Measurements from ENCODE around the gene ANKDD1A. TPM values are rescaled to one million over a fixed set of nuclear protein-coding genes. Genes with fewer than 3 reads are reported as not detected.

Gene ANKDD1A
- total RNA-seq, 1 donor from 2014 or later: 3.8 TPM

DNA sequence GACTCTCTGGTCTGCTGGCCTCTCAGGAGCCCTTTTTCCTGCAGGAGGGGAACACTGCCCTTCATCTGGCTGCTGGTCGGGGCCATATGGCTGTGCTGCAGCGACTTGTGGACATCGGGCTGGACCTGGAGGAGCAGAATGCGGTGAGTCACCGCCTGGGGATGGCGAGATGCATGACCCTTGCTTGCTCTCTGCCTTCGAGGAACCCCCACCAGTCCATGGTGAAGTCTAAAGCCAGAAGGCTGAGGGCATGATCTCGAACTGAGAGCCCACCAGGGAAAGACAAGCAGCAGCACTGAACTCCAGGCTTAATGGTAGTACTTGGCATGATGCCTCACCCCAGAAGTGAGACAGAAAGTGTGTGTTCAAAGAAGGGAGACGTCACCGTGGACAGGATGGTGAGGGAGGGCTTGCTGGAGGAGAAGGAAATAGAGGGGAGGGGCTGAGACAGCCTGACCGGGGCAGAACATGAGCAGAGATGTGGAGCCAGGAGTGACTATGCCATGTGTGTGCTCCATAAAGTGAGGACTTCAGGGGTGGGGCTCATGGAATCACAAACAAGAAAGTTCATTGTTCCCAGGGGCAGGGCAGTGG lies 19.2 kb downstream of the ANKDD1A start:
- DNase-seq (ENCODE audit: low spot score): no peak
- TF ChIP-seq, protein P1, sequence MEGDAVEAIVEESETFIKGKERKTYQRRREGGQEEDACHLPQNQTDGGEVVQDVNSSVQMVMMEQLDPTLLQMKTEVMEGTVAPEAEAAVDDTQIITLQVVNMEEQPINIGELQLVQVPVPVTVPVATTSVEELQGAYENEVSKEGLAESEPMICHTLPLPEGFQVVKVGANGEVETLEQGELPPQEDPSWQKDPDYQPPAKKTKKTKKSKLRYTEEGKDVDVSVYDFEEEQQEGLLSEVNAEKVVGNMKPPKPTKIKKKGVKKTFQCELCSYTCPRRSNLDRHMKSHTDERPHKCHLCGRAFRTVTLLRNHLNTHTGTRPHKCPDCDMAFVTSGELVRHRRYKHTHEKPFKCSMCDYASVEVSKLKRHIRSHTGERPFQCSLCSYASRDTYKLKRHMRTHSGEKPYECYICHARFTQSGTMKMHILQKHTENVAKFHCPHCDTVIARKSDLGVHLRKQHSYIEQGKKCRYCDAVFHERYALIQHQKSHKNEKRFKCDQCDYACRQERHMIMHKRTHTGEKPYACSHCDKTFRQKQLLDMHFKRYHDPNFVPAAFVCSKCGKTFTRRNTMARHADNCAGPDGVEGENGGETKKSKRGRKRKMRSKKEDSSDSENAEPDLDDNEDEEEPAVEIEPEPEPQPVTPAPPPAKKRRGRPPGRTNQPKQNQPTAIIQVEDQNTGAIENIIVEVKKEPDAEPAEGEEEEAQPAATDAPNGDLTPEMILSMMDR (IDR thresholded peaks at IDR 0.05): no peak

DNA sequence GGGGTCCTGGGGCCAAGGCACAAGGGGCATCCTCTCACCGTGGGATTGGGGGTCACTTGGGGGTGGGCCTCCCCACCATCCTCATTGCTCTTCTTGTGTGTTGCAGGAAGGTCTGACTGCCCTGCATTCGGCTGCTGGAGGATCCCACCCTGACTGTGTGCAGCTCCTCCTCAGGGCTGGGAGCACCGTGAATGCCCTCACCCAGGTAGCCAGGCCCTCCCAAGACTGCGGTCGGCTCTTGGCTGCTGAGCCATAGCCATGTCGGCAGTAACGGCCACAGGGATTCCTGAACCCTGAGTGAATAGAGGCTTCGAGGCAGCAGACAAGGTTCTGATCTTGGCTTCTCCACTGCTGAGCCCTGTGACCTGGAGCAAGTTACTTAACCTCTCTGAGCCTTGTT lies 19.7 kb downstream of the ANKDD1A start:
- Mint-ChIP-seq H3K4me3 (ENCODE audit: unreplicated experiment) (no peak overlapping the region), H3K9me3 (ENCODE audit: low read depth) (no peaks in the 10 kb centered on the region), H3K27me3 (ENCODE audit: low read depth) (no peaks in the 10 kb centered on the region), H3K27ac (ENCODE audit: unreplicated experiment) (no peak overlapping the region), H3K36me3 (ENCODE audit: low read depth) (peaks cover 3% of the 10 kb centered on the region), H3K4me1 (ENCODE audit: low read depth) (peaks cover 12% of the 10 kb centered on the region)
- TF ChIP-seq, protein P1 (IDR thresholded peaks at IDR 0.05): no peak
- no peak for DNase-seq (ENCODE audit: low spot score)

More for the DNA sequence above, 19.2 kb downstream of the ANKDD1A start:
- no peak overlapping the region for H3K27ac Mint-ChIP-seq (ENCODE audit: unreplicated experiment)
- no peaks in the 10 kb centered on the region for H3K9me3 Mint-ChIP-seq (ENCODE audit: low read depth)
- H3K4me1 Mint-ChIP-seq (ENCODE audit: low read depth): peaks cover 12% of the 10 kb centered on the region
- no peaks in the 10 kb centered on the region for H3K27me3 Mint-ChIP-seq (ENCODE audit: low read depth)
- no peak overlapping the region for H3K4me3 Mint-ChIP-seq (ENCODE audit: unreplicated experiment)
- peaks cover 3% of the 10 kb centered on the region for H3K36me3 Mint-ChIP-seq (ENCODE audit: low read depth)

DNA sequence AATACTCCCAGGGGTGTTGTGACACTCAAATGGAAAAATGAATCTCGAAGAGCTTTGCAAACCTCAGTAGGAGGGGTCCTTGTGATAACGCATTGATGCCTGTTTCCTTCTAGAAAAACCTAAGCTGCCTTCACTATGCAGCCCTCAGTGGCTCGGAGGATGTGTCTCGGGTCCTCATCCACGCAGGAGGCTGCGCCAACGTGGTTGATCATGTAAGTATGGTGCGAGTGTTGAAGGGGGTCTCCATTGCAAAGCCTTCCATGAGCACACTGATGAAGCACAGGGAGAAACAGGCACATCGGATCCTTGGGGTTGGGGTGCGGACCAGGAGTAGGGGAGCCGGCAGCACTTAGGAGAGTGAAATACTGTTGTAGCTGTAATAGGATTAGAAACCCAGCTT lies 22.3 kb downstream of the ANKDD1A start:
- H3K36me3 Mint-ChIP-seq (ENCODE audit: low read depth): no peaks in the 10 kb centered on the region
- no peaks in the 10 kb centered on the region for H3K27me3 Mint-ChIP-seq (ENCODE audit: low read depth)
- H3K4me3 Mint-ChIP-seq (ENCODE audit: unreplicated experiment): no peak overlapping the region
- no peak overlapping the region for H3K27ac Mint-ChIP-seq (ENCODE audit: unreplicated experiment)
- no peaks in the 10 kb centered on the region for H3K9me3 Mint-ChIP-seq (ENCODE audit: low read depth)
- peaks cover 16% of the 10 kb centered on the region for H3K4me1 Mint-ChIP-seq (ENCODE audit: low read depth)
- TF ChIP-seq, protein P1 (IDR thresholded peaks at IDR 0.05): no peak
- DNase-seq (ENCODE audit: low spot score): no peak

DNA sequence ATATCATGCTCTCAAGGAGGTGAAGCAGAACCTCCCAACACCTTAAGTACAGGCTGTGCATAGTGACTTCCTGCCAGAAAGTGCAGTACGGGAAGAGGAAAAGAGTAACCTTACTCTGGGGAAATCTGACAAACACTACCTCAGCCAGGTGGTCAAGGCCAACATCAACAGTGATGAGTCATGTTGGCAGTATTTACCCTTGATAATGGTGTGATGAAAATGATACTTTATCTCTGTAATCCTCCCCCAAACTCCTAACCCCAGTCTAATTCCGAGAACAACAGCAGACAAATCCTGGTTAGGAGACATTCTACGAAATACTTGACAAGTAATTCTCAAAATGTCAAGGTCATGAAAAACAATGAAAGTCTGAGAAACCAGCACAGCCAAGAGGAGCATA lies 26.5 kb downstream of the ANKDD1A start:
- H3K9me3 Mint-ChIP-seq (ENCODE audit: low read depth): no peaks in the 10 kb centered on the region
- no peaks in the 10 kb centered on the region for H3K27me3 Mint-ChIP-seq (ENCODE audit: low read depth)
- TF ChIP-seq, protein P1 (IDR thresholded peaks at IDR 0.05): no peak
- no peak for DNase-seq (ENCODE audit: low spot score)
- no peak overlapping the region for H3K4me3 Mint-ChIP-seq (ENCODE audit: unreplicated experiment)
- peaks cover 4% of the 10 kb centered on the region for H3K4me1 Mint-ChIP-seq (ENCODE audit: low read depth)
- peaks cover 2% of the 10 kb centered on the region for H3K36me3 Mint-ChIP-seq (ENCODE audit: low read depth)
- no peak overlapping the region for H3K27ac Mint-ChIP-seq (ENCODE audit: unreplicated experiment)

DNA sequence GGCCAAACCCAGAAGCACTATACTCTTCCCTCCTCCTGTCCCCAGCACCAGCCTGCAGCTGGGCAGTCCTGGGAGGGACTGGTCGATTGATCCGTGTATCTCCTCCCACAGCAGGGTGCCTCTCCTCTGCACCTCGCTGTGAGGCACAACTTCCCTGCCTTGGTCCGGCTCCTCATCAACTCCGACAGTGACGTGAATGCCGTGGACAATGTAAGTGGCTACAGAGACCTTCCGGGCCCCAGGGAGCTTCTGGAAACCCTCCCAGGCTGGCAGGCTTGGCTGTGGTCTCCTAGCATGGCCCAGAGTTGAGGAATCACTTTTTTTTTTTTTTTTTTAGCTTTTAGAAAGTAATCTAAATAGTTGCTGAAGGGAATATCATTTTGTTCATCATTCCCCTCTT lies 30.7 kb downstream of the ANKDD1A start:
- Mint-ChIP-seq H3K36me3 (ENCODE audit: low read depth) (peaks cover 2% of the 10 kb centered on the region), H3K4me1 (ENCODE audit: low read depth) (peaks cover 4% of the 10 kb centered on the region)

More for the DNA sequence above, 30.7 kb downstream of the ANKDD1A start:
- DNase-seq (ENCODE audit: low spot score): no peak
- H3K9me3 Mint-ChIP-seq (ENCODE audit: low read depth): no peaks in the 10 kb centered on the region
- TF ChIP-seq, protein P1 (IDR thresholded peaks at IDR 0.05): no peak
- no peak overlapping the region for H3K4me3 Mint-ChIP-seq (ENCODE audit: unreplicated experiment)
- no peak overlapping the region for H3K27ac Mint-ChIP-seq (ENCODE audit: unreplicated experiment)
- H3K27me3 Mint-ChIP-seq (ENCODE audit: low read depth): no peaks in the 10 kb centered on the region

All from chondrocyte (in vitro differentiated cells).